ENCODE results near the gene PDLIM3. TPM values are rescaled to one million over a fixed set of nuclear protein-coding genes. Genes with fewer than 3 reads are reported as not detected.

PDLIM3 gene
- total and polyA plus RNA-seq, 2 of the 13 experiments (the other 11 are each of a cell fraction or from before 2014, with no cell fraction given), result 5.9 to 14.0 TPM

- TF ChIP-seq, protein P1, sequence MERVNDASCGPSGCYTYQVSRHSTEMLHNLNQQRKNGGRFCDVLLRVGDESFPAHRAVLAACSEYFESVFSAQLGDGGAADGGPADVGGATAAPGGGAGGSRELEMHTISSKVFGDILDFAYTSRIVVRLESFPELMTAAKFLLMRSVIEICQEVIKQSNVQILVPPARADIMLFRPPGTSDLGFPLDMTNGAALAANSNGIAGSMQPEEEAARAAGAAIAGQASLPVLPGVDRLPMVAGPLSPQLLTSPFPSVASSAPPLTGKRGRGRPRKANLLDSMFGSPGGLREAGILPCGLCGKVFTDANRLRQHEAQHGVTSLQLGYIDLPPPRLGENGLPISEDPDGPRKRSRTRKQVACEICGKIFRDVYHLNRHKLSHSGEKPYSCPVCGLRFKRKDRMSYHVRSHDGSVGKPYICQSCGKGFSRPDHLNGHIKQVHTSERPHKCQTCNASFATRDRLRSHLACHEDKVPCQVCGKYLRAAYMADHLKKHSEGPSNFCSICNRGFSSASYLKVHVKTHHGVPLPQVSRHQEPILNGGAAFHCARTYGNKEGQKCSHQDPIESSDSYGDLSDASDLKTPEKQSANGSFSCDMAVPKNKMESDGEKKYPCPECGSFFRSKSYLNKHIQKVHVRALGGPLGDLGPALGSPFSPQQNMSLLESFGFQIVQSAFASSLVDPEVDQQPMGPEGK (CRISPR knock-in tag; IDR thresholded peaks at IDR 0.05), result no peak
- TF ChIP-seq, protein P2, sequence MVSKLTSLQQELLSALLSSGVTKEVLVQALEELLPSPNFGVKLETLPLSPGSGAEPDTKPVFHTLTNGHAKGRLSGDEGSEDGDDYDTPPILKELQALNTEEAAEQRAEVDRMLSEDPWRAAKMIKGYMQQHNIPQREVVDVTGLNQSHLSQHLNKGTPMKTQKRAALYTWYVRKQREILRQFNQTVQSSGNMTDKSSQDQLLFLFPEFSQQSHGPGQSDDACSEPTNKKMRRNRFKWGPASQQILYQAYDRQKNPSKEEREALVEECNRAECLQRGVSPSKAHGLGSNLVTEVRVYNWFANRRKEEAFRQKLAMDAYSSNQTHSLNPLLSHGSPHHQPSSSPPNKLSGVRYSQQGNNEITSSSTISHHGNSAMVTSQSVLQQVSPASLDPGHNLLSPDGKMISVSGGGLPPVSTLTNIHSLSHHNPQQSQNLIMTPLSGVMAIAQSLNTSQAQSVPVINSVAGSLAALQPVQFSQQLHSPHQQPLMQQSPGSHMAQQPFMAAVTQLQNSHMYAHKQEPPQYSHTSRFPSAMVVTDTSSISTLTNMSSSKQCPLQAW (CRISPR knock-in tag; IDR thresholded peaks at IDR 0.05), result peak; percentile 68
- TF ChIP-seq ZNF484 (CRISPR knock-in tag; IDR thresholded peaks at IDR 0.05; ENCODE audit: borderline replicate concordance, low read depth) (no peak), ZNF607 (CRISPR knock-in tag; IDR thresholded peaks at IDR 0.05; ENCODE audit: borderline replicate concordance) (no peak), RORA (CRISPR knock-in tag; IDR thresholded peaks at IDR 0.05) (no peak), CCDC6 (CRISPR knock-in tag; IDR thresholded peaks at IDR 0.05) (peak; percentile 64; the same call in 1 of the 2 replicates), GTF3A (CRISPR knock-in tag; conservative IDR thresholded peaks at IDR 0.05) (no peak), JUNB (CRISPR knock-in tag; IDR thresholded peaks at IDR 0.05; ENCODE audit: borderline replicate concordance) (no peak), ASH2L (IDR thresholded peaks at IDR 0.05; ENCODE audit: insufficient read length, low read depth, low read length) (peak; percentile 73), ZNF781 (CRISPR knock-in tag; IDR thresholded peaks at IDR 0.05; ENCODE audit: borderline replicate concordance, not compliant biosample characterization) (no peak), HDAC2 (CRISPR knock-in tag; IDR thresholded peaks at IDR 0.05) (peak; percentile 55; the same call in 1 of the 2 replicates), ZMYM2 (CRISPR knock-in tag; IDR thresholded peaks at IDR 0.05) (no peak), ZNF543 (CRISPR knock-in tag; IDR thresholded peaks at IDR 0.05) (no peak), SALL1 (CRISPR knock-in tag; IDR thresholded peaks at IDR 0.05) (peak; percentile 92), ARHGAP35 (CRISPR knock-in tag; IDR thresholded peaks at IDR 0.05; ENCODE audit: borderline replicate concordance) (no peak), HES4 (CRISPR knock-in tag; IDR thresholded peaks at IDR 0.05; ENCODE audit: borderline replicate concordance) (no peak), ELK4 (CRISPR knock-in tag; IDR thresholded peaks at IDR 0.05; ENCODE audit: borderline replicate concordance) (no peak), FOXC1 (CRISPR knock-in tag; IDR thresholded peaks at IDR 0.05; ENCODE audit: borderline replicate concordance) (no peak), ERF (CRISPR knock-in tag; IDR thresholded peaks at IDR 0.05) (no peak; the same call in 1 of the 2 replicates)
- TF ChIP-seq, protein P3, sequence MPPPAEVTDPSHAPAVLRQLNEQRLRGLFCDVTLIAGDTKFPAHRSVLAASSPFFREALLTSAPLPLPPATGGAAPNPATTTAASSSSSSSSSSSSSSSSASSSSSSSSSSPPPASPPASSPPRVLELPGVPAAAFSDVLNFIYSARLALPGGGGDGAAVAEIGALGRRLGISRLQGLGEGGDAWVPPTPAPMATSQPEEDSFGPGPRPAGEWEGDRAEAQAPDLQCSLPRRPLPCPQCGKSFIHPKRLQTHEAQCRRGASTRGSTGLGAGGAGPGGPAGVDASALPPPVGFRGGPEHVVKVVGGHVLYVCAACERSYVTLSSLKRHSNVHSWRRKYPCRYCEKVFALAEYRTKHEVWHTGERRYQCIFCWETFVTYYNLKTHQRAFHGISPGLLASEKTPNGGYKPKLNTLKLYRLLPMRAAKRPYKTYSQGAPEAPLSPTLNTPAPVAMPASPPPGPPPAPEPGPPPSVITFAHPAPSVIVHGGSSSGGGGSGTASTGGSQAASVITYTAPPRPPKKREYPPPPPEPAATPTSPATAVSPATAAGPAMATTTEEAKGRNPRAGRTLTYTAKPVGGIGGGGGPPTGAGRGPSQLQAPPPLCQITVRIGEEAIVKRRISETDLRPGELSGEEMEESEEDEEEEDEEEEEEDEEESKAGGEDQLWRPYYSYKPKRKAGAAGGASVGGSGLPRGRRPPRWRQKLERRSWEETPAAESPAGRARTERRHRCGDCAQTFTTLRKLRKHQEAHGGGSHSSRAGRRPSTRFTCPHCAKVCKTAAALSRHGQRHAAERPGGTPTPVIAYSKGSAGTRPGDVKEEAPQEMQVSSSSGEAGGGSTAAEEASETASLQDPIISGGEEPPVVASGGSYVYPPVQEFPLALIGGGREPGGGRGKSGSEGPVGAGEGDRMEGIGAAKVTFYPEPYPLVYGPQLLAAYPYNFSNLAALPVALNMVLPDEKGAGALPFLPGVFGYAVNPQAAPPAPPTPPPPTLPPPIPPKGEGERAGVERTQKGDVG (CRISPR knock-in tag; IDR thresholded peaks at IDR 0.05; ENCODE audit: borderline replicate concordance), result no peak
Observed at GRCh38 chr4:185504098-185505047, 30.9 kb downstream of the PDLIM3 start (continued).
